Omental fat pad (tissue), 4 donors: Measurements from ENCODE around the gene HNRNPC. TPM values are rescaled to one million over a fixed set of nuclear protein-coding genes. Genes with fewer than 3 reads are reported as not detected.
A peak's percentile ranks its signal among the peaks of the same experiment; 100 is the strongest.

Experiments used
- ATAC-seq: fragments of 150-250 bp; one replicate; pipeline ENCODE4 v1.9.1; 2016; ENCODE audit warnings: mild to moderate bottlenecking, moderate library complexity; ENCODE audit not compliant: low FRiP score
- DNase-seq: peaks from one replicate; pipeline ENCODE4 v3.0.0-alpha.2; 2019; ENCODE audit warnings: low spot score
- CTCF ChIP-seq, 3 donors: fragments of 450-650 bp; IDR thresholded peaks; one replicate each; pipeline ENCODE4 v1.5.1; 2016 to 2017; ENCODE audit warnings: antibody characterized with exemption in 3 of 3, mild to moderate bottlenecking in 3 of 3, moderate library complexity in 2 of 3
- total RNA-seq, 4 donors: library from RNA; depleted of rRNA; stranded (reverse); fragments of >200 nt; gene quantifications; one replicate each; pipeline ENCODE4 v1.1.0, GENCODE V29; 2016

Gene HNRNPC
- total RNA-seq, result 100 to 1,000 TPM; 361 to 619 (median 454) TPM

- DNase-seq, result peak; percentile 100
- TF ChIP-seq CTCF (IDR thresholded peaks at IDR 0.05), result no peak
- ATAC-seq, result peak; percentile 97
These were observed at the start of gene HNRNPC for GRCh38 chr14:21269252-21270046. HNRNPC (minus strand) TSS chr14:21269442; CDS start chr14:21234193, 35,249 bp downstream.

- DNase-seq (no peak), ATAC-seq (peak; percentile 14)
- no peak for TF ChIP-seq CTCF (IDR thresholded peaks at IDR 0.05)
These were observed 48.2 kb upstream of the HNRNPC start for GRCh38 chr14:21317398-21317797.

GRCh38 chr14:21313512-21313911 is 44.3 kb upstream of the HNRNPC start:
- no peak for TF ChIP-seq CTCF (IDR thresholded peaks at IDR 0.05)
- no peak for ATAC-seq
- no peak for DNase-seq

GRCh38 chr14:21311614-21312013 is 42.4 kb upstream of the HNRNPC start:
- no peak for ATAC-seq

GRCh38 chr14:21309956-21310355 is 40.7 kb upstream of the HNRNPC start:
- ATAC-seq, result no peak
- TF ChIP-seq CTCF (IDR thresholded peaks at IDR 0.05), result no peak

More at GRCh38 chr14:21311614-21312013, 42.4 kb upstream of the HNRNPC start:
- DNase-seq, result no peak
- no peak for TF ChIP-seq CTCF (IDR thresholded peaks at IDR 0.05)

GRCh38 chr14:21309238-21309636 is 40.0 kb upstream of the HNRNPC start:
- no peak for DNase-seq
- no peak for TF ChIP-seq CTCF (IDR thresholded peaks at IDR 0.05)
- peak; percentile 22 for ATAC-seq

More at GRCh38 chr14:21309956-21310355, 40.7 kb upstream of the HNRNPC start:
- DNase-seq, result no peak
